ENCODE data around the gene PPP3R1.

The PPP3R1 gene

DNA sequence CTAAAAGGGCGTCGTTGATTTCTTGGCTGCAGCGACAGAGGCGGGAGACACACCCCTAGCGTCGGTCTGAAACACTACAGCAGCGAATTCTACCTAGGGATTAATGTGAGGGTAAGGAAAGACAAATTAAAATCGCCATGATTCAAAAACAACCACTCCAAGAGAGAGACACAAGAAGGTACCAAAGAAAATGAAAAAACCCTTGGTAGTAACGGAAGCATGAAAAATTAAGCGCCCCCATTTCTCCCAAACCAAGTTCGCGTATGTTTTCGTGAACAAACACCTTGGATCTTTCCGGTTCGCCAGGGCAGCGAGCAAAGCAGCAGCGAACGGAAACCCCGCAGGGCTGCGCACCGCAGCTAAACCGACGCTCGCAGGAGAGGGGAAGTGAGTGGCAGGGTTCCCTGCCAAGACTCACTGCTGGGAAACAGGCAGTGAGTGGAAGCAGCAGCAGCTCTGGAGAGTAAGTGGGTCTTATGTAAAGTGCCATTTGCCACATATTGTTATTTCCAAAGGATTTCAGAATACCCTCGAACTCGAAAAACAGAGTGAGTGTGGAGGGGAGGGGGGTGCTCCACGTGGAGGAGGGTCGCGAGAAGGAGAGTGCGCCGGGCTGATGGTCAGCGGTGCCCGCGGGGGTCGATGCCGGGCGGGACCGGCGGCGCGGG is 1.0 kb downstream of the PPP3R1 start (continued):
- TF ChIP-seq, protein P1, sequence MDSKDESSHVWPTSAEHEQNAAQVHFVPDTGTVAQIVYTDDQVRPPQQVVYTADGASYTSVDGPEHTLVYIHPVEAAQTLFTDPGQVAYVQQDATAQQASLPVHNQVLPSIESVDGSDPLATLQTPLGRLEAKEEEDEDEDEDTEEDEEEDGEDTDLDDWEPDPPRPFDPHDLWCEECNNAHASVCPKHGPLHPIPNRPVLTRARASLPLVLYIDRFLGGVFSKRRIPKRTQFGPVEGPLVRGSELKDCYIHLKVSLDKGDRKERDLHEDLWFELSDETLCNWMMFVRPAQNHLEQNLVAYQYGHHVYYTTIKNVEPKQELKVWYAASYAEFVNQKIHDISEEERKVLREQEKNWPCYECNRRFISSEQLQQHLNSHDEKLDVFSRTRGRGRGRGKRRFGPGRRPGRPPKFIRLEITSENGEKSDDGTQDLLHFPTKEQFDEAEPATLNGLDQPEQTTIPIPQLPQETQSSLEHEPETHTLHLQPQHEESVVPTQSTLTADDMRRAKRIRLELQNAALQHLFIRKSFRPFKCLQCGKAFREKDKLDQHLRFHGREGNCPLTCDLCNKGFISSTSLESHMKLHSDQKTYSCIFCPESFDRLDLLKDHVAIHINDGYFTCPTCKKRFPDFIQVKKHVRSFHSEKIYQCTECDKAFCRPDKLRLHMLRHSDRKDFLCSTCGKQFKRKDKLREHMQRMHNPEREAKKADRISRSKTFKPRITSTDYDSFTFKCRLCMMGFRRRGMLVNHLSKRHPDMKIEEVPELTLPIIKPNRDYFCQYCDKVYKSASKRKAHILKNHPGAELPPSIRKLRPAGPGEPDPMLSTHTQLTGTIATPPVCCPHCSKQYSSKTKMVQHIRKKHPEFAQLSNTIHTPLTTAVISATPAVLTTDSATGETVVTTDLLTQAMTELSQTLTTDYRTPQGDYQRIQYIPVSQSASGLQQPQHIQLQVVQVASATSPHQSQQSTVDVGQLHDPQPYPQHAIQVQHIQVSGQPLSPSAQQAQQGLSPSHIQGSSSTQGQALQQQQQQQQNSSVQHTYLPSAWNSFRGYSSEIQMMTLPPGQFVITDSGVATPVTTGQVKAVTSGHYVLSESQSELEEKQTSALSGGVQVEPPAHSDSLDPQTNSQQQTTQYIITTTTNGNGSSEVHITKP (tag by site-specific recombination; IDR thresholded peaks at IDR 0.05) = peak; percentile 81
- TF ChIP-seq KLF10 (tag by site-specific recombination; IDR thresholded peaks at IDR 0.05) (peak; percentile 41; the same call in 1 of the 2 replicates), REPIN1 (tag by site-specific recombination; IDR thresholded peaks at IDR 0.05; ENCODE audit: low read depth) (no peak), ZBTB8A (tag by site-specific recombination; IDR thresholded peaks at IDR 0.05) (peak; percentile 23; the same call in 1 of the 2 replicates), ZNF416 (tag by site-specific recombination; IDR thresholded peaks at IDR 0.05) (no peak), ZNF561 (tag by site-specific recombination; IDR thresholded peaks at IDR 0.05; ENCODE audit: borderline replicate concordance) (no peak), GLIS1 (tag by site-specific recombination; IDR thresholded peaks at IDR 0.05) (no peak), ZNF626 (tag by site-specific recombination; IDR thresholded peaks at IDR 0.05) (no peak), ZNF155 (tag by site-specific recombination; IDR thresholded peaks at IDR 0.05) (no peak), ZNF843 (tag by site-specific recombination; IDR thresholded peaks at IDR 0.05) (no peak), HOXC10 (CRISPR knock-in tag; IDR thresholded peaks at IDR 0.05) (no peak), ZNF23 (tag by site-specific recombination; IDR thresholded peaks at IDR 0.05; ENCODE audit: borderline replicate concordance) (no peak), ZBTB7A (tag by site-specific recombination; IDR thresholded peaks at IDR 0.05; ENCODE audit: low read depth) (no peak), ZNF175 (tag by site-specific recombination; IDR thresholded peaks at IDR 0.05) (no peak), ZNF239 (tag by site-specific recombination; IDR thresholded peaks at IDR 0.05) (no peak), ZNF654 (tag by site-specific recombination; IDR thresholded peaks at IDR 0.05; ENCODE audit: low read depth) (no peak; the same call in 1 of the 2 replicates), ZIC2 (tag by site-specific recombination; IDR thresholded peaks at IDR 0.05) (peak; percentile 94), ZNF585B (tag by site-specific recombination; IDR thresholded peaks at IDR 0.05) (no peak), ZNF391 (tag by site-specific recombination; IDR thresholded peaks at IDR 0.05; ENCODE audit: borderline replicate concordance, low read depth) (no peak), ZFHX2 (tag by site-specific recombination; conservative IDR thresholded peaks at IDR 0.05) (no peak), ZNF24 (tag by site-specific recombination; IDR thresholded peaks at IDR 0.05) (no peak), ZNF174 (tag by site-specific recombination; IDR thresholded peaks at IDR 0.05) (no peak), ZNF157 (tag by site-specific recombination; IDR thresholded peaks at IDR 0.05) (no peak), BCL11B (tag by site-specific recombination; IDR thresholded peaks at IDR 0.05; ENCODE audit: low read depth) (no peak), ZNF121 (tag by site-specific recombination; IDR thresholded peaks at IDR 0.05) (no peak), ZNF48 (tag by site-specific recombination; IDR thresholded peaks at IDR 0.05) (no peak)
- TF ChIP-seq, protein P2, sequence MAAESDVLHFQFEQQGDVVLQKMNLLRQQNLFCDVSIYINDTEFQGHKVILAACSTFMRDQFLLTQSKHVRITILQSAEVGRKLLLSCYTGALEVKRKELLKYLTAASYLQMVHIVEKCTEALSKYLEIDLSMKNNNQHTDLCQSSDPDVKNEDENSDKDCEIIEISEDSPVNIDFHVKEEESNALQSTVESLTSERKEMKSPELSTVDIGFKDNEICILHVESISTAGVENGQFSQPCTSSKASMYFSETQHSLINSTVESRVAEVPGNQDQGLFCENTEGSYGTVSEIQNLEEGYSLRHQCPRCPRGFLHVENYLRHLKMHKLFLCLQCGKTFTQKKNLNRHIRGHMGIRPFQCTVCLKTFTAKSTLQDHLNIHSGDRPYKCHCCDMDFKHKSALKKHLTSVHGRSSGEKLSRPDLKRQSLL (tag by site-specific recombination; IDR thresholded peaks at IDR 0.05) = no peak
- TF ChIP-seq, protein P3, sequence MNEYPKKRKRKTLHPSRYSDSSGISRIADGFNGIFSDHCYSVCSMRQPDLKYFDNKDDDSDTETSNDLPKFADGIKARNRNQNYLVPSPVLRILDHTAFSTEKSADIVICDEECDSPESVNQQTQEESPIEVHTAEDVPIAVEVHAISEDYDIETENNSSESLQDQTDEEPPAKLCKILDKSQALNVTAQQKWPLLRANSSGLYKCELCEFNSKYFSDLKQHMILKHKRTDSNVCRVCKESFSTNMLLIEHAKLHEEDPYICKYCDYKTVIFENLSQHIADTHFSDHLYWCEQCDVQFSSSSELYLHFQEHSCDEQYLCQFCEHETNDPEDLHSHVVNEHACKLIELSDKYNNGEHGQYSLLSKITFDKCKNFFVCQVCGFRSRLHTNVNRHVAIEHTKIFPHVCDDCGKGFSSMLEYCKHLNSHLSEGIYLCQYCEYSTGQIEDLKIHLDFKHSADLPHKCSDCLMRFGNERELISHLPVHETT (tag by site-specific recombination; IDR thresholded peaks at IDR 0.05) = no peak
- TF ChIP-seq, protein P4, sequence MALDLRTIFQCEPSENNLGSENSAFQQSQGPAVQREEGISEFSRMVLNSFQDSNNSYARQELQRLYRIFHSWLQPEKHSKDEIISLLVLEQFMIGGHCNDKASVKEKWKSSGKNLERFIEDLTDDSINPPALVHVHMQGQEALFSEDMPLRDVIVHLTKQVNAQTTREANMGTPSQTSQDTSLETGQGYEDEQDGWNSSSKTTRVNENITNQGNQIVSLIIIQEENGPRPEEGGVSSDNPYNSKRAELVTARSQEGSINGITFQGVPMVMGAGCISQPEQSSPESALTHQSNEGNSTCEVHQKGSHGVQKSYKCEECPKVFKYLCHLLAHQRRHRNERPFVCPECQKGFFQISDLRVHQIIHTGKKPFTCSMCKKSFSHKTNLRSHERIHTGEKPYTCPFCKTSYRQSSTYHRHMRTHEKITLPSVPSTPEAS (tag by site-specific recombination; IDR thresholded peaks at IDR 0.05) = no peak
- TF ChIP-seq, protein P5, sequence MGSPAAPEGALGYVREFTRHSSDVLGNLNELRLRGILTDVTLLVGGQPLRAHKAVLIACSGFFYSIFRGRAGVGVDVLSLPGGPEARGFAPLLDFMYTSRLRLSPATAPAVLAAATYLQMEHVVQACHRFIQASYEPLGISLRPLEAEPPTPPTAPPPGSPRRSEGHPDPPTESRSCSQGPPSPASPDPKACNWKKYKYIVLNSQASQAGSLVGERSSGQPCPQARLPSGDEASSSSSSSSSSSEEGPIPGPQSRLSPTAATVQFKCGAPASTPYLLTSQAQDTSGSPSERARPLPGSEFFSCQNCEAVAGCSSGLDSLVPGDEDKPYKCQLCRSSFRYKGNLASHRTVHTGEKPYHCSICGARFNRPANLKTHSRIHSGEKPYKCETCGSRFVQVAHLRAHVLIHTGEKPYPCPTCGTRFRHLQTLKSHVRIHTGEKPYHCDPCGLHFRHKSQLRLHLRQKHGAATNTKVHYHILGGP (tag by site-specific recombination; IDR thresholded peaks at IDR 0.05) = no peak
- TF ChIP-seq, protein P6, sequence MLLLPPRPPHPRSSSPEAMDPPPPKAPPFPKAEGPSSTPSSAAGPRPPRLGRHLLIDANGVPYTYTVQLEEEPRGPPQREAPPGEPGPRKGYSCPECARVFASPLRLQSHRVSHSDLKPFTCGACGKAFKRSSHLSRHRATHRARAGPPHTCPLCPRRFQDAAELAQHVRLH (tag by site-specific recombination; IDR thresholded peaks at IDR 0.05) = peak; percentile 57; the same call in 1 of the 2 replicates
- TF ChIP-seq, protein P7, sequence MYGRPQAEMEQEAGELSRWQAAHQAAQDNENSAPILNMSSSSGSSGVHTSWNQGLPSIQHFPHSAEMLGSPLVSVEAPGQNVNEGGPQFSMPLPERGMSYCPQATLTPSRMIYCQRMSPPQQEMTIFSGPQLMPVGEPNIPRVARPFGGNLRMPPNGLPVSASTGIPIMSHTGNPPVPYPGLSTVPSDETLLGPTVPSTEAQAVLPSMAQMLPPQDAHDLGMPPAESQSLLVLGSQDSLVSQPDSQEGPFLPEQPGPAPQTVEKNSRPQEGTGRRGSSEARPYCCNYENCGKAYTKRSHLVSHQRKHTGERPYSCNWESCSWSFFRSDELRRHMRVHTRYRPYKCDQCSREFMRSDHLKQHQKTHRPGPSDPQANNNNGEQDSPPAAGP (tag by site-specific recombination; IDR thresholded peaks at IDR 0.05) = no peak
